ENCODE data around the gene SAMD4B.

- TF ChIP-seq JAZF1 (CRISPR knock-in tag; IDR thresholded peaks at IDR 0.05) (no peak), CTCF (IDR thresholded peaks at IDR 0.05) (no peak), ZNF423 (CRISPR knock-in tag; IDR thresholded peaks at IDR 0.05) (no peak), USF2 (CRISPR knock-in tag; IDR thresholded peaks at IDR 0.05) (no peak), JUN (CRISPR knock-in tag; IDR thresholded peaks at IDR 0.05) (no peak)
- TF ChIP-seq, protein P1, sequence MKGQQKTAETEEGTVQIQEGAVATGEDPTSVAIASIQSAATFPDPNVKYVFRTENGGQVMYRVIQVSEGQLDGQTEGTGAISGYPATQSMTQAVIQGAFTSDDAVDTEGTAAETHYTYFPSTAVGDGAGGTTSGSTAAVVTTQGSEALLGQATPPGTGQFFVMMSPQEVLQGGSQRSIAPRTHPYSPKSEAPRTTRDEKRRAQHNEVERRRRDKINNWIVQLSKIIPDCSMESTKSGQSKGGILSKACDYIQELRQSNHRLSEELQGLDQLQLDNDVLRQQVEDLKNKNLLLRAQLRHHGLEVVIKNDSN (CRISPR knock-in tag; IDR thresholded peaks at IDR 0.05) = no peak
- TF ChIP-seq, protein P2, sequence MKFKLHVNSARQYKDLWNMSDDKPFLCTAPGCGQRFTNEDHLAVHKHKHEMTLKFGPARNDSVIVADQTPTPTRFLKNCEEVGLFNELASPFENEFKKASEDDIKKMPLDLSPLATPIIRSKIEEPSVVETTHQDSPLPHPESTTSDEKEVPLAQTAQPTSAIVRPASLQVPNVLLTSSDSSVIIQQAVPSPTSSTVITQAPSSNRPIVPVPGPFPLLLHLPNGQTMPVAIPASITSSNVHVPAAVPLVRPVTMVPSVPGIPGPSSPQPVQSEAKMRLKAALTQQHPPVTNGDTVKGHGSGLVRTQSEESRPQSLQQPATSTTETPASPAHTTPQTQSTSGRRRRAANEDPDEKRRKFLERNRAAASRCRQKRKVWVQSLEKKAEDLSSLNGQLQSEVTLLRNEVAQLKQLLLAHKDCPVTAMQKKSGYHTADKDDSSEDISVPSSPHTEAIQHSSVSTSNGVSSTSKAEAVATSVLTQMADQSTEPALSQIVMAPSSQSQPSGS (CRISPR knock-in tag; IDR thresholded peaks at IDR 0.05; ENCODE audit: borderline replicate concordance, low read depth) = no peak
Measured at GRCh38 chr19:39304185-39304513, 38.1 kb upstream of the SAMD4B start.

All from WTC11 (cell line).